K562 treated with DMSO at 1 percent for 12 hours (cell line): ENCODE results near the gene INPP5A. TPM values are rescaled to one million over a fixed set of nuclear protein-coding genes. Genes with fewer than 3 reads are reported as not detected.

Experiments
- total RNA-seq: library from RNA; unstranded; fragments of 300-600 nt; gene quantifications from 2 replicates; pipeline ENCODE4 v1.2.3, GENCODE V29; 2022; ENCODE audit not compliant: insufficient read depth

Gene INPP5A
- total RNA-seq = 6.0 and 10.6 TPM in 2 replicates

GRCh38 chr10:132537684-132538001, at the start of gene INPP5A:
Gene INPP5A, plus strand, starts transcription at chr10:132537787. Its CDS starts 310 bp downstream, at chr10:132538097.

GRCh38 chr10:132785723-132786475, 248.3 kb downstream of the INPP5A start, which contains the start of gene NKX6-2:
Gene NKX6-2, minus strand, starts transcription at chr10:132786147. Its CDS starts 199 bp downstream, at chr10:132785948.

Other genes starting within 250 kb of the INPP5A start
- 12.4 and 17.0 TPM in 2 replicates for gene STK32C, start 229.8 kb upstream of the INPP5A start, total RNA-seq
- gene LRRC27, start 205.6 kb upstream of the INPP5A start, total RNA-seq = 1.1 and 1.3 TPM in 2 replicates
- 9.0 and 11.3 TPM in 2 replicates for gene PWWP2B, start 140.6 kb upstream of the INPP5A start, total RNA-seq
- 5.6 TPM in 1 of 2 replicates, not detected in the other for gene NKX6-2, start 248.4 kb downstream of the INPP5A start, total RNA-seq